Breast epithelium (tissue), 3 donors: ENCODE results near the gene DTX2.
"Not testable (repeated sequence)": the region's sequence is repeated elsewhere in the genome, so short reads cannot be mapped to it uniquely, and the experiment has no call there.

Experiments
- CTCF ChIP-seq, 3 donors: fragments of 450-650 bp; IDR thresholded peaks; one replicate each; pipeline ENCODE4 v1.5.1; 2016 to 2017; ENCODE audit warnings: antibody characterized with exemption in 3 of 3, mild to moderate bottlenecking in 3 of 3, moderate library complexity in 3 of 3
- POLR2A ChIP-seq: fragments of 450-650 bp; IDR thresholded peaks from one replicate; pipeline ENCODE4 v1.6.1; 2016; ENCODE audit warnings: antibody characterized with exemption, mild to moderate bottlenecking, moderate library complexity
- POLR2AphosphoS5 ChIP-seq, 3 donors: sonication (generic); formaldehyde crosslinking; IDR thresholded peaks; one replicate each; pipeline ENCODE4 v1.6.1; 2017; ENCODE audit warnings: antibody characterized with exemption in 3 of 3

- not testable (repeated sequence) for TF ChIP-seq POLR2AphosphoS5 (IDR thresholded peaks at IDR 0.05); CTCF (IDR thresholded peaks at IDR 0.05); POLR2A
Observed at GRCh38 chr7:76479628-76480027, 18.1 kb downstream of the DTX2 start.
